Liver (tissue), 9 donors: Measurements from ENCODE around the gene RUNX1. TPM values are rescaled to one million over a fixed set of nuclear protein-coding genes. Genes with fewer than 3 reads are reported as not detected.

Experiments
- DNase-seq: peaks from one replicate; pipeline ENCODE4 v3.0.0-alpha.2; 2017; ENCODE audit warnings: low spot score
- H3K27ac ChIP-seq, 2 donors: one replicate each; pipeline ENCODE4 v1.7.0; 2013; ENCODE audit warnings: inconsistent platforms in 2 of 2, low read length in 2 of 2, control low read depth in 1 of 2, low read depth in 1 of 2, mild to moderate bottlenecking in 1 of 2
- H3K27me3 ChIP-seq, 4 donors: one replicate each; pipeline versions ENCODE4 v1.6.1 to v1.7.0; 2013; ENCODE audit warnings: low read length in 3 of 4, inconsistent platforms in 1 of 4, mild to moderate bottlenecking in 1 of 4, moderate library complexity in 1 of 4; ENCODE audit not compliant: control insufficient read depth in 4 of 4, insufficient read depth in 4 of 4
- H3K36me3 ChIP-seq, 4 donors: one replicate each; pipeline versions ENCODE4 v1.6.1 to v1.7.0; 2013; ENCODE audit warnings: low read length in 3 of 4, mild to moderate bottlenecking in 3 of 4, low read depth in 1 of 4, moderate library complexity in 1 of 4; ENCODE audit not compliant: control insufficient read depth in 4 of 4, insufficient read depth in 3 of 4
- H3K4me1 ChIP-seq, 4 donors: one replicate each; pipeline versions ENCODE4 v1.6.1 to v1.7.0; 2013; ENCODE audit warnings: low read length in 3 of 4, mild to moderate bottlenecking in 3 of 4, moderate library complexity in 1 of 4; ENCODE audit not compliant: control insufficient read depth in 4 of 4, insufficient read depth in 4 of 4
- H3K4me3 ChIP-seq, 3 donors: one replicate each; pipeline versions ENCODE4 v1.6.1 to v1.7.0; 2013; ENCODE audit warnings: low read length in 3 of 3, control low read depth in 1 of 3, low read depth in 1 of 3, mild to moderate bottlenecking in 1 of 3
- H3K9ac ChIP-seq, 2 donors: one replicate each; pipeline ENCODE4 v1.7.0; 2013; ENCODE audit warnings: low read length in 2 of 2, mild to moderate bottlenecking in 2 of 2, moderate library complexity in 2 of 2, control low read depth in 1 of 2, low read depth in 1 of 2
- H3K9me3 ChIP-seq, 4 donors: one replicate each; pipeline versions ENCODE4 v1.6.1 to v1.7.0; 2013; ENCODE audit warnings: low read length in 3 of 4; ENCODE audit not compliant: control insufficient read depth in 4 of 4
- EGR1 ChIP-seq, 2 donors: IDR thresholded peaks; 2 replicates each; pipeline ENCODE4 v1.6.1; 2016 to 2018; ENCODE audit warnings: antibody characterized with exemption in 2 of 2, low read depth in 2 of 2
- FOXA1 ChIP-seq: IDR thresholded peaks from 2 replicates; pipeline ENCODE4 v1.6.1; 2016; ENCODE audit warnings: antibody characterized with exemption
- FOXA2 ChIP-seq: IDR thresholded peaks from 2 replicates; pipeline ENCODE4 v1.6.1; 2016; ENCODE audit warnings: antibody characterized with exemption
- GABPA ChIP-seq, 2 donors: IDR thresholded peaks in 1 of 2; conservative IDR thresholded peaks in 1 of 2; 2 replicates each; pipeline ENCODE4 v1.6.1; 2016; ENCODE audit warnings: antibody characterized with exemption in 2 of 2, mild to moderate bottlenecking in 1 of 2, moderate library complexity in 1 of 2
- HNF4A ChIP-seq, 2 donors: conservative IDR thresholded peaks; 2 replicates each; pipeline ENCODE4 v1.6.1; 2016; ENCODE audit warnings: antibody characterized with exemption in 2 of 2, mild to moderate bottlenecking in 2 of 2
- HNF4G ChIP-seq: IDR thresholded peaks from 2 replicates; pipeline ENCODE4 v1.6.1; 2016; ENCODE audit warnings: antibody characterized with exemption
- JUND ChIP-seq, 2 donors: IDR thresholded peaks; 2 replicates each; pipeline ENCODE4 v1.6.1; 2016; ENCODE audit warnings: antibody characterized with exemption in 2 of 2
- NR2F2 ChIP-seq: IDR thresholded peaks from 2 replicates; pipeline ENCODE4 v1.6.1; 2016; ENCODE audit warnings: antibody characterized with exemption
- RAD21 ChIP-seq, 2 donors: IDR thresholded peaks; 2 replicates each; pipeline ENCODE4 v1.6.1; 2016; ENCODE audit warnings: antibody characterized with exemption in 2 of 2, mild to moderate bottlenecking in 2 of 2
- RXRA ChIP-seq, 2 donors: IDR thresholded peaks; 2 replicates each; pipeline ENCODE4 v1.6.1; 2017 to 2018; ENCODE audit warnings: antibody characterized with exemption in 2 of 2, mild to moderate bottlenecking in 1 of 2
- SP1 ChIP-seq: IDR thresholded peaks from 2 replicates; pipeline ENCODE4 v1.6.1; 2018; ENCODE audit warnings: antibody characterized with exemption, mild to moderate bottlenecking
- TAF1 ChIP-seq: conservative IDR thresholded peaks from 2 replicates; pipeline ENCODE4 v1.6.1; 2016; ENCODE audit warnings: antibody characterized with exemption, mild to moderate bottlenecking
- YY1 ChIP-seq: IDR thresholded peaks from 2 replicates; pipeline ENCODE4 v1.6.1; 2016; ENCODE audit warnings: antibody characterized with exemption, mild to moderate bottlenecking
- WGBS: extraction: QIAGEN DNeasy Blood & Tissue Kit; methylation state at CpG from one replicate; pipeline ENCODE4 v1.1.7; 2013; 5-methylcytosine and 5-hydroxymethylcytosine counted together
- polyA plus RNA-seq, 2 donors: library from polyadenylated mRNA; stranded (reverse) in 1 of 2; unstranded in 1 of 2; fragments of 200-250 nt in 1 of 2; fragments of >200 nt in 1 of 2; fragmentation: Nextera tagmentation in 1 of 2; extraction: Ambion mirVana in 1 of 2; gene quantifications; one replicate each; pipeline versions ENCODE4 v1.2.1 to v1.2.3, GENCODE V29; 2013 to 2015
- total RNA-seq, 2 donors: library from RNA; depleted of rRNA; stranded (reverse); fragments of >200 nt; gene quantifications; one replicate each; pipeline ENCODE4 v1.2.3, GENCODE V29; 2014
- TF ChIP-seq, protein P1 (sequence below): IDR thresholded peaks from 2 replicates; pipeline ENCODE4 v1.6.1; 2016; ENCODE audit warnings: antibody characterized with exemption
- TF ChIP-seq, protein P2 (sequence below): fragments of 150-350 bp; IDR thresholded peaks from 2 replicates; pipeline ENCODE4 v1.5.1; 2017; ENCODE audit warnings: improper control_type of control experiment, low read depth, low read length; ENCODE audit not compliant: missing input control
- TF ChIP-seq, protein P3 (sequence below): IDR thresholded peaks from 2 replicates; pipeline ENCODE4 v1.6.1; 2016; ENCODE audit warnings: antibody characterized with exemption, mild to moderate bottlenecking
- TF ChIP-seq, protein P4 (sequence below): IDR thresholded peaks from 2 replicates; pipeline ENCODE4 v1.6.1; 2016; ENCODE audit warnings: antibody characterized with exemption
- TF ChIP-seq, protein P5 (sequence below): IDR thresholded peaks from 2 replicates; pipeline ENCODE4 v1.6.1; 2016; ENCODE audit warnings: antibody characterized with exemption
- donor health status: healthy.
- donor health status: healthy.
- donor health status: healthy.
- donor health status: healthy.
- donor health status: healthy.

The RUNX1 gene
- total and polyA plus RNA-seq, 4 donors: 0.98 to 7.2 (median 3.1) TPM

- Histone ChIP-seq H3K4me3 (no peak overlapping the region), H3K9me3 (no peaks in the 10 kb centered on the region), H3K27me3 (no peaks in the 10 kb centered on the region), H3K27ac (no peak overlapping the region), H3K36me3 (no peaks in the 10 kb centered on the region), H3K9ac (no peak overlapping the region), H3K4me1 (peaks cover 4 to 15% (median 5%) of the 10 kb centered on the region in 4 donors)
- DNase-seq: peak; percentile 47
- peak; percentile 80 for TF ChIP-seq SP1
- TF ChIP-seq GABPA (IDR thresholded peaks at IDR 0.05 in 1 of 2, conservative IDR thresholded peaks at IDR 0.05 in 1 of 2): no peak
- TF ChIP-seq RAD21 (IDR thresholded peaks at IDR 0.05): peak in 1 of 2 donors; percentile 24
- TF ChIP-seq, protein P1, sequence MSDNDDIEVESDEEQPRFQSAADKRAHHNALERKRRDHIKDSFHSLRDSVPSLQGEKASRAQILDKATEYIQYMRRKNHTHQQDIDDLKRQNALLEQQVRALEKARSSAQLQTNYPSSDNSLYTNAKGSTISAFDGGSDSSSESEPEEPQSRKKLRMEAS: no peak
- TF ChIP-seq, protein P2, sequence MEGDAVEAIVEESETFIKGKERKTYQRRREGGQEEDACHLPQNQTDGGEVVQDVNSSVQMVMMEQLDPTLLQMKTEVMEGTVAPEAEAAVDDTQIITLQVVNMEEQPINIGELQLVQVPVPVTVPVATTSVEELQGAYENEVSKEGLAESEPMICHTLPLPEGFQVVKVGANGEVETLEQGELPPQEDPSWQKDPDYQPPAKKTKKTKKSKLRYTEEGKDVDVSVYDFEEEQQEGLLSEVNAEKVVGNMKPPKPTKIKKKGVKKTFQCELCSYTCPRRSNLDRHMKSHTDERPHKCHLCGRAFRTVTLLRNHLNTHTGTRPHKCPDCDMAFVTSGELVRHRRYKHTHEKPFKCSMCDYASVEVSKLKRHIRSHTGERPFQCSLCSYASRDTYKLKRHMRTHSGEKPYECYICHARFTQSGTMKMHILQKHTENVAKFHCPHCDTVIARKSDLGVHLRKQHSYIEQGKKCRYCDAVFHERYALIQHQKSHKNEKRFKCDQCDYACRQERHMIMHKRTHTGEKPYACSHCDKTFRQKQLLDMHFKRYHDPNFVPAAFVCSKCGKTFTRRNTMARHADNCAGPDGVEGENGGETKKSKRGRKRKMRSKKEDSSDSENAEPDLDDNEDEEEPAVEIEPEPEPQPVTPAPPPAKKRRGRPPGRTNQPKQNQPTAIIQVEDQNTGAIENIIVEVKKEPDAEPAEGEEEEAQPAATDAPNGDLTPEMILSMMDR: no peak
- TF ChIP-seq, protein P3, sequence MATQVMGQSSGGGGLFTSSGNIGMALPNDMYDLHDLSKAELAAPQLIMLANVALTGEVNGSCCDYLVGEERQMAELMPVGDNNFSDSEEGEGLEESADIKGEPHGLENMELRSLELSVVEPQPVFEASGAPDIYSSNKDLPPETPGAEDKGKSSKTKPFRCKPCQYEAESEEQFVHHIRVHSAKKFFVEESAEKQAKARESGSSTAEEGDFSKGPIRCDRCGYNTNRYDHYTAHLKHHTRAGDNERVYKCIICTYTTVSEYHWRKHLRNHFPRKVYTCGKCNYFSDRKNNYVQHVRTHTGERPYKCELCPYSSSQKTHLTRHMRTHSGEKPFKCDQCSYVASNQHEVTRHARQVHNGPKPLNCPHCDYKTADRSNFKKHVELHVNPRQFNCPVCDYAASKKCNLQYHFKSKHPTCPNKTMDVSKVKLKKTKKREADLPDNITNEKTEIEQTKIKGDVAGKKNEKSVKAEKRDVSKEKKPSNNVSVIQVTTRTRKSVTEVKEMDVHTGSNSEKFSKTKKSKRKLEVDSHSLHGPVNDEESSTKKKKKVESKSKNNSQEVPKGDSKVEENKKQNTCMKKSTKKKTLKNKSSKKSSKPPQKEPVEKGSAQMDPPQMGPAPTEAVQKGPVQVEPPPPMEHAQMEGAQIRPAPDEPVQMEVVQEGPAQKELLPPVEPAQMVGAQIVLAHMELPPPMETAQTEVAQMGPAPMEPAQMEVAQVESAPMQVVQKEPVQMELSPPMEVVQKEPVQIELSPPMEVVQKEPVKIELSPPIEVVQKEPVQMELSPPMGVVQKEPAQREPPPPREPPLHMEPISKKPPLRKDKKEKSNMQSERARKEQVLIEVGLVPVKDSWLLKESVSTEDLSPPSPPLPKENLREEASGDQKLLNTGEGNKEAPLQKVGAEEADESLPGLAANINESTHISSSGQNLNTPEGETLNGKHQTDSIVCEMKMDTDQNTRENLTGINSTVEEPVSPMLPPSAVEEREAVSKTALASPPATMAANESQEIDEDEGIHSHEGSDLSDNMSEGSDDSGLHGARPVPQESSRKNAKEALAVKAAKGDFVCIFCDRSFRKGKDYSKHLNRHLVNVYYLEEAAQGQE: no peak
- TF ChIP-seq TAF1: peak; percentile 65
- TF ChIP-seq HNF4A (conservative IDR thresholded peaks at IDR 0.05): peak; percentile 67 to 89
- TF ChIP-seq, protein P4, sequence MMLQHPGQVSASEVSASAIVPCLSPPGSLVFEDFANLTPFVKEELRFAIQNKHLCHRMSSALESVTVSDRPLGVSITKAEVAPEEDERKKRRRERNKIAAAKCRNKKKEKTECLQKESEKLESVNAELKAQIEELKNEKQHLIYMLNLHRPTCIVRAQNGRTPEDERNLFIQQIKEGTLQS: no peak
- TF ChIP-seq FOXA1: no peak
- TF ChIP-seq EGR1 (IDR thresholded peaks at IDR 0.05; ENCODE audit: low read depth in 2 of 2): no peak
- no peak for TF ChIP-seq FOXA2
- peak; percentile 68 for TF ChIP-seq HNF4G
- no peak for TF ChIP-seq NR2F2
- no peak for TF ChIP-seq YY1
- peak in 1 of 2 donors; percentile 31 for TF ChIP-seq RXRA (IDR thresholded peaks at IDR 0.05)
- TF ChIP-seq, protein P5, sequence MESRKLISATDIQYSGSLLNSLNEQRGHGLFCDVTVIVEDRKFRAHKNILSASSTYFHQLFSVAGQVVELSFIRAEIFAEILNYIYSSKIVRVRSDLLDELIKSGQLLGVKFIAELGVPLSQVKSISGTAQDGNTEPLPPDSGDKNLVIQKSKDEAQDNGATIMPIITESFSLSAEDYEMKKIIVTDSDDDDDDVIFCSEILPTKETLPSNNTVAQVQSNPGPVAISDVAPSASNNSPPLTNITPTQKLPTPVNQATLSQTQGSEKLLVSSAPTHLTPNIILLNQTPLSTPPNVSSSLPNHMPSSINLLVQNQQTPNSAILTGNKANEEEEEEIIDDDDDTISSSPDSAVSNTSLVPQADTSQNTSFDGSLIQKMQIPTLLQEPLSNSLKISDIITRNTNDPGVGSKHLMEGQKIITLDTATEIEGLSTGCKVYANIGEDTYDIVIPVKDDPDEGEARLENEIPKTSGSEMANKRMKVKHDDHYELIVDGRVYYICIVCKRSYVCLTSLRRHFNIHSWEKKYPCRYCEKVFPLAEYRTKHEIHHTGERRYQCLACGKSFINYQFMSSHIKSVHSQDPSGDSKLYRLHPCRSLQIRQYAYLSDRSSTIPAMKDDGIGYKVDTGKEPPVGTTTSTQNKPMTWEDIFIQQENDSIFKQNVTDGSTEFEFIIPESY: no peak
- TF ChIP-seq JUND (IDR thresholded peaks at IDR 0.05): no peak
- 72% methylated on average over 16 of the region's 16 CpGs for WGBS
These were observed 231.1 kb downstream of the RUNX1 start for GRCh38 chr21:34817821-34818661.
